Right renal cortex interstitium (tissue), 3 donors: ENCODE data around the gene CADM4. TPM values are rescaled to one million over a fixed set of nuclear protein-coding genes. Genes with fewer than 3 reads are reported as not detected.
"Not testable (repeated sequence)": the region's sequence is repeated elsewhere in the genome, so short reads cannot be mapped to it uniquely, and the experiment has no call there.

Source experiments
- DNase-seq, 3 donors: peaks; one replicate each; pipeline ENCODE4 v3.0.0-alpha.2; 2013; ENCODE audit warnings: low read depth in 3 of 3, low spot score in 2 of 3
- polyA plus RNA-seq, 3 donors: library from polyadenylated mRNA; unstranded; fragments of 120-200 nt; gene quantifications; one replicate each; pipeline ENCODE4 v1.2.1, GENCODE V29; 2013; ENCODE audit not compliant: insufficient read length in 3 of 3

CADM4 gene
- polyA plus RNA-seq, 3 donors: 43.1 to 50.6 (median 44.2) TPM

GRCh38 chr19:43667126-43667875, 27.7 kb upstream of the CADM4 start:
- DNase-seq: no peak

GRCh38 chr19:43664018-43664417, 24.4 kb upstream of the CADM4 start:
- no peak for DNase-seq

- DNase-seq: no peak
Measured at GRCh38 chr19:43662487-43662886, 22.8 kb upstream of the CADM4 start.

GRCh38 chr19:43660971-43661360, 21.3 kb upstream of the CADM4 start:
- DNase-seq: no peak

- DNase-seq: no peak
Measured at GRCh38 chr19:43660301-43660970, 20.8 kb upstream of the CADM4 start.

- DNase-seq: no peak
Measured at GRCh38 chr19:43658494-43658893, 18.8 kb upstream of the CADM4 start.

GRCh38 chr19:43658001-43658400, 18.4 kb upstream of the CADM4 start:
- DNase-seq: no peak

- DNase-seq: no peak
Measured at GRCh38 chr19:43656436-43656835, 16.8 kb upstream of the CADM4 start.

- no peak for DNase-seq
Measured at GRCh38 chr19:43652546-43652874, 12.9 kb upstream of the CADM4 start.

GRCh38 chr19:43651758-43652545, 12.3 kb upstream of the CADM4 start:
- no peak for DNase-seq

GRCh38 chr19:43650276-43650675, 10.6 kb upstream of the CADM4 start:
- DNase-seq: not testable (repeated sequence)

- no peak for DNase-seq
Measured at GRCh38 chr19:43649514-43649913, 9.9 kb upstream of the CADM4 start.

- DNase-seq: no peak
Measured at GRCh38 chr19:43648633-43649032, 9.0 kb upstream of the CADM4 start.

- no peak for DNase-seq
Measured at GRCh38 chr19:43644181-43644580, 4.5 kb upstream of the CADM4 start.

GRCh38 chr19:43643326-43643725, 3.7 kb upstream of the CADM4 start:
- no peak for DNase-seq

GRCh38 chr19:43642531-43642930, 2.9 kb upstream of the CADM4 start:
- DNase-seq: no peak

- DNase-seq: no peak
Measured at GRCh38 chr19:43641333-43641732, 1.7 kb upstream of the CADM4 start.

- DNase-seq: no peak
Measured at GRCh38 chr19:43640424-43640757, 741 bp upstream of the CADM4 start.

- no peak for DNase-seq
Measured at GRCh38 chr19:43638995-43639518, 593 bp downstream of the CADM4 start.

GRCh38 chr19:43638214-43638994, 1.2 kb downstream of the CADM4 start:
- DNase-seq: no peak
